ENCODE results near the gene TBCCD1. TPM values are rescaled to one million over a fixed set of nuclear protein-coding genes. Genes with fewer than 3 reads are reported as not detected.

TBCCD1 gene
- polyA plus RNA-seq, 1 donor (not counting 4 experiments of a cell fraction or from before 2014, with no cell fraction given): 15.8 TPM

DNA sequence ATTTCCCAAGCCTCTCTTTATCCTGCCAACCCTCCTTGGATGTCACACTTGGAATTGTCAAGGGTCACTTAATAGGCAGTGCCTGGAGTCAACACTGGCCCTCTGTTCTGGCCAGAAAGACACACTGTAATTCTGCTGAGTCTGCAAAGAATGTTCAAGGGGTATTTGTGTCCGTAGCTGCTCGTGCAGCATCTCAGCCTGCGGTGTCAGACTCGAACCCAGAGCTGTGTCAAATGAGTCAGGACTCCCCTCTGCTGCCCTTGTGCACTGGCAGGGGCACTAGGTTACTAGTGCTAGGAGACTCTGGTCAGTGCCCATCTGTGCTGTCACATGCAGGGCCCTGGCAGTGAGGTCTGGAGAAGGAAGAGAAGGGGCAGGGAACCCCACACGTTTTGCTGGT is 44.9 kb upstream of the TBCCD1 start:
- Histone ChIP-seq H3K79me2 (ENCODE audit: control insufficient read depth, insufficient read depth, low read length) (no peaks in the 10 kb centered on the region), H2AFZ (ENCODE audit: control insufficient read depth, low read length) (no peak overlapping the region), H3K4me1 (ENCODE audit: control insufficient read depth, extremely low read depth, insufficient read depth, low read length) (peaks cover 17% of the 10 kb centered on the region), H3K27ac (ENCODE audit: control insufficient read depth, insufficient read depth, low read length) (no peak overlapping the region), H4K20me1 (ENCODE audit: control insufficient read depth, extremely low read depth, insufficient read depth, low read length) (no peaks in the 10 kb centered on the region), H3K9me1 (ENCODE audit: control insufficient read depth, extremely low read depth, insufficient read depth, low read length) (no peaks in the 10 kb centered on the region), H3K9me3 (ENCODE audit: control insufficient read depth, low read depth, low read length) (no peaks in the 10 kb centered on the region), H3K4me3 (ENCODE audit: control insufficient read depth in 2 of 3, extremely low read depth in 1 of 3, insufficient read depth in 2 of 3, low read depth in 1 of 3, low read length in 3 of 3) (no peak overlapping the region), H3K36me3 (ENCODE audit: control insufficient read depth in 2 of 2, extremely low read depth in 1 of 2, insufficient read depth in 2 of 2, low read length in 2 of 2) (no peaks in the 10 kb centered on the region), H3K9ac (ENCODE audit: control insufficient read depth, extremely low read depth, insufficient read depth, low read length) (no peak overlapping the region), H3K27me3 (ENCODE audit: control insufficient read depth, extremely low read depth, insufficient read depth, low read length) (no peaks in the 10 kb centered on the region), H3K4me2 (ENCODE audit: control insufficient read depth, extremely low read depth, insufficient read depth, low read depth, low read length) (no peak overlapping the region)
- no peak for DNase-seq (ENCODE audit: low read depth, low spot score)
- TF ChIP-seq EZH2 (IDR thresholded peaks at IDR 0.05; ENCODE audit: low read length): no peak
- TF ChIP-seq, protein P1, sequence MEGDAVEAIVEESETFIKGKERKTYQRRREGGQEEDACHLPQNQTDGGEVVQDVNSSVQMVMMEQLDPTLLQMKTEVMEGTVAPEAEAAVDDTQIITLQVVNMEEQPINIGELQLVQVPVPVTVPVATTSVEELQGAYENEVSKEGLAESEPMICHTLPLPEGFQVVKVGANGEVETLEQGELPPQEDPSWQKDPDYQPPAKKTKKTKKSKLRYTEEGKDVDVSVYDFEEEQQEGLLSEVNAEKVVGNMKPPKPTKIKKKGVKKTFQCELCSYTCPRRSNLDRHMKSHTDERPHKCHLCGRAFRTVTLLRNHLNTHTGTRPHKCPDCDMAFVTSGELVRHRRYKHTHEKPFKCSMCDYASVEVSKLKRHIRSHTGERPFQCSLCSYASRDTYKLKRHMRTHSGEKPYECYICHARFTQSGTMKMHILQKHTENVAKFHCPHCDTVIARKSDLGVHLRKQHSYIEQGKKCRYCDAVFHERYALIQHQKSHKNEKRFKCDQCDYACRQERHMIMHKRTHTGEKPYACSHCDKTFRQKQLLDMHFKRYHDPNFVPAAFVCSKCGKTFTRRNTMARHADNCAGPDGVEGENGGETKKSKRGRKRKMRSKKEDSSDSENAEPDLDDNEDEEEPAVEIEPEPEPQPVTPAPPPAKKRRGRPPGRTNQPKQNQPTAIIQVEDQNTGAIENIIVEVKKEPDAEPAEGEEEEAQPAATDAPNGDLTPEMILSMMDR (optimal IDR thresholded peaks at IDR 0.05 in 1 of 3, IDR thresholded peaks at IDR 0.05 in 1 of 3, conservative IDR thresholded peaks at IDR 0.05 in 1 of 3; ENCODE audit: extremely low read depth in 1 of 3, insufficient read depth in 2 of 3, low read length in 3 of 3): no peak
- dilution Hi-C loops (cut with MboI; ENCODE audit: extremely low pct_ligation_motif_present, low sequenced_read_pairs): no loop called here
- no peak for FAIRE-seq

DNA sequence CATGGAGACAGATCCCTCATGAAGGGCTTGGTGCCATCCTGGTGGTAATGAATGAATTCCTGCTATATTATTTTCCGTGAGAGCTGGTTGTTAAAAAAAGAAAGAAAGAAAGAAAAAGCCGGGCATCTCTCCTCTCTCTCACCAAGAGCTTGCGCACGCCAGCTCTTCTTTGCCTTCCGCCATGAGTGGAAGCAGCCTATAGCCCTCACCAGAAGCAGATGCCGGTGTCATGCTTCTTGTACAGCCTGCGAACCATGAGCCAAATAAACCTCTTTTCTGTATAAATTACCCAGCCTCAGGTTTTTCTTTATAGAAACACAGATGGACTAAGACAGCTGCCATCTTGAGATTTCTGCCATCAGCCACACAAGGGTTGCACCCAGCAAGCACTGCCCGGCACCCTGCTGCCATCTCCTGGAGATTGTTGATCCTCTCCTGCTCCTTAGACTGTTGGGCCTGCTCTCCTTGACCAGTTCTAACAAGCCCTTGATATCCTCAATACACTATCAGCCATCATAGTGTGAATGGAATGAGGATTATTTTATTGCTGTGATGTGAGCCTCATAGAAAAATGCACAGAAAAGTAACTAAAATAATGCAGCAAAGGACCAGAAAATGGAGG is 42.2 kb upstream of the TBCCD1 start:
- no peaks in the 10 kb centered on the region for H3K79me2 ChIP-seq (ENCODE audit: control insufficient read depth, insufficient read depth, low read length)
- no peaks in the 10 kb centered on the region for H4K20me1 ChIP-seq (ENCODE audit: control insufficient read depth, extremely low read depth, insufficient read depth, low read length)
- no peak overlapping the region for H3K9ac ChIP-seq (ENCODE audit: control insufficient read depth, extremely low read depth, insufficient read depth, low read length)
- no peaks in the 10 kb centered on the region for H3K27me3 ChIP-seq (ENCODE audit: control insufficient read depth, extremely low read depth, insufficient read depth, low read length)
- dilution Hi-C loops (cut with MboI; ENCODE audit: extremely low pct_ligation_motif_present, low sequenced_read_pairs): no loop called here
- no peaks in the 10 kb centered on the region for H3K36me3 ChIP-seq (ENCODE audit: control insufficient read depth in 2 of 2, extremely low read depth in 1 of 2, insufficient read depth in 2 of 2, low read length in 2 of 2)
- H3K9me1 ChIP-seq (ENCODE audit: control insufficient read depth, extremely low read depth, insufficient read depth, low read length): no peaks in the 10 kb centered on the region
- peak overlapping the region; percentile 0 for H3K27ac ChIP-seq (ENCODE audit: control insufficient read depth, insufficient read depth, low read length)
- H3K4me1 ChIP-seq (ENCODE audit: control insufficient read depth, extremely low read depth, insufficient read depth, low read length): peaks cover 15% of the 10 kb centered on the region
- H3K4me2 ChIP-seq (ENCODE audit: control insufficient read depth, extremely low read depth, insufficient read depth, low read depth, low read length): no peak overlapping the region
- TF ChIP-seq, protein P1 (optimal IDR thresholded peaks at IDR 0.05 in 1 of 3, IDR thresholded peaks at IDR 0.05 in 1 of 3, conservative IDR thresholded peaks at IDR 0.05 in 1 of 3; ENCODE audit: extremely low read depth in 1 of 3, insufficient read depth in 2 of 3, low read length in 3 of 3): peak; percentile 81 to 96 (median 83)
- TF ChIP-seq EZH2 (IDR thresholded peaks at IDR 0.05; ENCODE audit: low read length): no peak
- H2AFZ ChIP-seq (ENCODE audit: control insufficient read depth, low read length): peak overlapping the region; percentile 4
- no peaks in the 10 kb centered on the region for H3K9me3 ChIP-seq (ENCODE audit: control insufficient read depth, low read depth, low read length)
- H3K4me3 ChIP-seq (ENCODE audit: control insufficient read depth in 2 of 3, extremely low read depth in 1 of 3, insufficient read depth in 2 of 3, low read depth in 1 of 3, low read length in 3 of 3): no peak overlapping the region
- peak; percentile 52 for DNase-seq (ENCODE audit: low read depth, low spot score)
- FAIRE-seq: peak; percentile 86
